NCI-H1436 treated with DMSO at 0.1 percent for 48 hours (cell line): Measurements from ENCODE around the gene ARHGDIA.

Experiments used
- DNase-seq: peaks from one replicate; lab custom pipeline; 2025; lab: John Stamatoyannopoulos, UW

ARHGDIA gene

DNA sequence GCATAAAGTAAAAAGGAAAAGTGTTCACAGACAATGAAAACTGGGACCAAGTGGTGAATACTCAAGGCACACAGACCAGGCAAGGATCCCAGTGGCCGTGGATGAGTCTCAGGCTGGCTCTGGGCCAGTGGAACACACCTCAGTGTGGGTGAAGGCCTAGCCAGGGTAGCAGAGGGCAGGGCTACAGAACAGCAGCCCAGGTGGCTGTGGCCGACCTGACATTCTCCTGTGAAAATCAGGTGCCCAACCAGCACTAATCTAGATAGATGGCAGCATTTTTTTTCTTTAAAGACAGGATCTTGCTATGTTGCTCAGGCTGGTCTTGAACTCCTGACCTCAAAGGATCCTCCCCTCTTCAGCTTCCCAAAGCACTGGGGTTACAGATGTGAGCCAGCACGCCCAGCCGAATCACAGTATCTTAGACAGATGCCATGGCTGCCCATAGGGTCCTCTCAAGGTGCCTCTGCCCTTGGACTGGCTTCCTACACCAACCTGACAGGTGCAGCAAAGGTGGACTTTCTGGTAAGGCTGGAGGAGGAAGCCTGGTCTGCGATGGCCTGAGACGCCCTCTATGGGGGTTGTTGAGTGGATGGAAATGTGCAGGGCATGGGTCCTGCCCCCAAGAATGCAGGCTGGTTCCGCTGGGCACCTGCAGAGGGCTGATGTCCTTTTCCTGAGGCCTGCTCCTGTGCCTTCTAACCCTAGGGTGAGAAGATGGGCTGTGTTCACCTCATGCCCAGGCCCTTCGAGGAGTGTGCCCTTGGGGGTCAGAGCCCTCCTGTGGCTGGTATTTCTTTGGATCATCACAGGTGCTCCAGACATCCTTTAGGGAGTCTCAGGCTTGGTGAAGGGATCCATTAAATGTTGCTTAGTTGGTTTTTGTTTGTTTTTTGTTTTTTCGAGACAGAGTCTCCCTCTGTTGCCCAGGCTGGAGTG is 7.0 kb downstream of the ARHGDIA start:
- no peak for DNase-seq

DNA sequence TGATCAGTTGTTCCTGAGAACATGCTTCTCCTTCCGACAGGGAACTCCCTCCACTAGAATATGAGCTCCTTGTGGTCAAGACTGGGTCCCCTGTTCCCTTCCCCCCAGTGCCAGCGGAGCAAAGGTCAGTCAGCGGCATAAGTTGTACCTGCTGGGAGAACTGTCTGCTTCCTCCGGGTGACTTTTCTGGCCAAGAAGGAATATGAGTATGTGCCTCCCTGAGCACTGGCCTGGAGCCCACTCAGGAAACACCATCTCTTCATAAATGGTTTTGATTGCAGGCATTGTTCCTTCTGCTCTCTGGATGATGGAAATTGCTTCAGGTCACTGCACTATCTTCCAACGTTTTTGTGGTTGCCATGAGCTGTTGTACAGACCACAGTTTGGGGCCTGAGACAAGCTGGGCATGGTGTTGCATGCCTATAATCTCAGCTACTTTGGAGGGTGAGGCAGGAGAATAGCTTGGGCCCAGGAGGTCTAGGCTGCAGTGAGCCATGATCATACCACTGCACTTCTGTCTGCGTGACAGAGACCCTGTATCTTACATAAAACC is 7.9 kb downstream of the ARHGDIA start:
- no peak for DNase-seq

DNA sequence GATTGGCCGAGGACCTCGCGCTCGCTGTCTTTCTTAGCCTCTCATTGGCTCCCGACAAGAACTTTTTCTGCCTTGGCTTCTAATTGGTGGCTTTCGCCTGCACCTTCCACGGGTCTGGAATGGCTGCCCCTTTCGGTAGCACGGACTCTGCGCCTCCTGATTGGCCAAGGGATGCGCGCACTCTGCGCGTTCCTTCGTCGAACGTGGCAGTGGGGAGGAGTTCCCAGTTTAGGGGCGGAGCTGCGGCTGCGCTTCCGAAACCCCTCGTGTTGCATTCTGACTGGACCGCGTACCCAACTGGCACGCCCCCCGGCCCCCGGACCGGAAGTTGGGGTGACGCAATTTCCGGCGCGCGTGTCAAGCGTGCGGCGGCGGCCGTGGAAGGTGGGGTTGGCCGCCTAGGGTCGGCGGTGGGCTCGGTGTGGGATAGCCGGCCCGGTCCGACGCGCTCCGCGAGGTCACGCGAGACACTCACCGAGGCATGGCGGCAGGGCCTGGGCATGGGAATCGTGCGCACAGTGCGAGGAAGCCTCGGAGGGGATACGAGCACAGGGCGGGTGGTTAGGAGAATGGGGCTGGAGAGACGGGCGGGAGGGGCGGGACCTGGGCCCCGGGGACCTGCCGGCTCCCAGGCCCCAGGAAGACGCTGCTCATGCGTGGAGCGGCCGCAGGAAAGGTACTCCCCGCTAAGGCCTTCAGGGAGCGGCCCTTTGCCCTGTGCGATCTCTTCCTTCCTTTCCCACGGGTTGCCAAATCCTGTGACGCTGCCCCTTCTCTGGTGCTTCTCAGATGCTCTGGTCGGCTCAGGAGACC is 10.2 kb downstream of the ARHGDIA start:
- peak; percentile 100 for DNase-seq

DNA sequence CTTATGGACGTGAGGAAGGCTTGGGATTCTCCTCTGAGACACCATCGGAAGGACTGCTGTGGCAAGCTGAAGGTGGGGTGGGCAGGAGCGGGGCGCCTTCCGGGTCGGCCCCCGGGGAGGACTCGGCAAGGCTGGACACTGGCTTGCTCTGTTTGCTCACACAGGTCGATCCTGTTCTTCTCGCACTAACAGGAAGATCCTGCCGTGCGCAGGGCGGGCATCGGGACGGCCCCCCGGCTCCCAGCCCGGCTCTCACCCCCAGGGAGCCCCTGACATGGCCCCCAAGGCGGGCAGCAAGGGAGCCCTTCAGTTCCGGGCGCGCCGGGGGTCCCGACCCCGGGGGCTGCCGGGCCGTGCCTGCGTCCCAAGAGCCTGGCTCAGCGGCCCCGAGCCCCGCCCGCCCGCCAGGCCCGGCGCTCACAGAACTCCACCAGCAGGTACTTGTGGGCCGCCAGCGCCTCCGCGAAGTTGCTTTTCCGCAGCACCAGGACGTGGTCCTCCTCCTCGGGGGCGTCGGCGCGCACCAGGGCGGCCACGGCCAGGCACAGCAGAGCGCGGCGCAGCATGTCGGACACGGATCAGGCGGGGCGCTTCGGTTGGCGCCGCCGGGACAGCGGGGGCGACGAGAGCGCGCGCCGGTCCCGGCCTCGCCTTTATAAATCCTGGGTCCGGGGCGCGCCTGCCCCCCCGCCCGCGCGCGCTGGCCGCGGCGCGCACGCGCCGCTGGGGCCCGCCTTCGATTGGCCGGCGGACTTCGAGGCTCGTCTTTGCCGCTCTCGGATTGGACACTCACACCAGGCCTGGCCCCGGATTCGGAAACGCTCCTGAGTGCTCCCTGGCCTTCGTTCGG is 11.0 kb downstream of the ARHGDIA start, which contains the start of gene P4HB:
P4HB (minus strand) TSS at position 630 of the 850 bp plus-strand sequence; CDS start at position 566, 64 bp downstream.
- no peak for DNase-seq

DNA sequence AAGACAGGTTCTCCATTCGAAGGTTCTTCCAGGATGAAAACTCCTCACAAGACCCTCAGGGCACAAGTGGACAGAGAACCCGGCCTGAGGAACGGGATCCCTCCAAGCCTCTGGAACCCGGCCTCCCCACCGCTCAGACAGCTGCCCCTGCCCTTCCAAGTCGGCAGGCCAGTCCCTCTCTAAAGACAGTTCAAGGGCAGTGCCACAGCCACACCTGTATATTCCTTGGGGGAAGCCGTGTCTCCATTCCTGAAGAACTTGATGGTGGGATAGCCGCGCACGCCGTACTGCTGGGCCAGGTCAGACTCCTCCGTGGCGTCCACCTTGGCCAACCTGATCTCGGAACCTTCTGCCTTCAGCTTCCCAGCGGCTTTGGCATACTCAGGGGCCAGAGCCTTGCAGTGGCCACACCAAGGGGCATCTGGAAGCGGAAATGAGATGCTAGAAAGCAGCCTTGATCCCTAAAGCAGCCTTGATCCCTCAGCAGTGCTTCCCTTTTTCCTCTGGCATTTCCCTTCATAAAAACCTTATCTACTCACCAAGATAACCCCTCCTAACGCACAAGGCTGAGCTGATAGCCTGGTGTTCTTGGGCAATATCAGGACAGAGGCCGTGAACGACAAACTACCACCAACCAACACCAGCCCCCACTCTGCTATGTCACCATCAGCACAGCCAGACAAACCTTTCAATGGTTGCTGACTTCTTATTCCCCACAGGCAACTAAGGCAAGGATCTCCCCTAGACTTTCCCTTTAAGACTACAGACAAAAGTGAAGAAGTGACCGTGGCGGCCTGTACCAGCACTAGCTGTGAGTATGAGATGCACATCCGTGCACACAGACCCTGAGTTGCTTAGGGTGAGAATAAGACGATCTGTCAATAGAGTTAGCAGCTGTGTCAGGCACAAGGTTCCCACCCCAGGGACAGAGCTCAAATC is 11.9 kb downstream of the ARHGDIA start:
- DNase-seq: no peak

DNA sequence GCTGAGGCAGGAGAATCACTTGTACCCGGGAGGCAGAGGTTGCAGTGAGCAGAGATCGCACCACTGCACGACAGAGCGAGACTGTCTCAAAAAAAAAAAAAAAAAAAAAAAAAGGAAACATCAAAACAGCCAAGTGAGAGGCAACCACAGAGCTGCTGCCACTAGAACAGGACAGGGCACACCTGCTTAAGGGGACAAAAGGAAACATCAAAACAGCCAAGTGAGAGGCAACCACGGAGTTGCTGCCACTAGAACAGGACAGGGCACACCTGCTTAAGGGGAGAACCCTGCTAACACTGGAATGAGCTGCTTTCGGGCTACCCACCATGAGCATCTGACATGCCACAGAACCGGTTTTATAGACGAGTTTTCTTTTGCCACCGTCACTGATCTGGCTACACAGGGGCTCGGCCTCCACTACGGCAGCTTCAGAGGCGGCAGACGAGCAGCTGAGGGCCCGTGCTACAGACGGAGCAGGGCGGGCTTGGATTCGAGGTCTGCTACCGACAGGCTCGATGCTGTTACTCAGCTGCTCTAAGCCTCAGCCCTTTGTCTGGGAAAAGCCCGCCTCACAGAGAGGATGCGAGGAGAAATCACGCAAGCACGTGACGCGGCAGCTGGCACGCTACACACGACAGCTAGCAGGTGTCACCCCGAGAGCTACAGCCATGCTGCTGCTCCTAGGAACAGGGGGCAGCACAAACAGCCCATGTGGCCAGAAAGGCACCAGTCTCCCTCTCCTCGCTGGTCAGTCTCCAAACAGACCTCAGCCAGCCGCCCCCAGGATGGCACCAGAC is 12.8 kb downstream of the ARHGDIA start:
- DNase-seq: no peak

DNA sequence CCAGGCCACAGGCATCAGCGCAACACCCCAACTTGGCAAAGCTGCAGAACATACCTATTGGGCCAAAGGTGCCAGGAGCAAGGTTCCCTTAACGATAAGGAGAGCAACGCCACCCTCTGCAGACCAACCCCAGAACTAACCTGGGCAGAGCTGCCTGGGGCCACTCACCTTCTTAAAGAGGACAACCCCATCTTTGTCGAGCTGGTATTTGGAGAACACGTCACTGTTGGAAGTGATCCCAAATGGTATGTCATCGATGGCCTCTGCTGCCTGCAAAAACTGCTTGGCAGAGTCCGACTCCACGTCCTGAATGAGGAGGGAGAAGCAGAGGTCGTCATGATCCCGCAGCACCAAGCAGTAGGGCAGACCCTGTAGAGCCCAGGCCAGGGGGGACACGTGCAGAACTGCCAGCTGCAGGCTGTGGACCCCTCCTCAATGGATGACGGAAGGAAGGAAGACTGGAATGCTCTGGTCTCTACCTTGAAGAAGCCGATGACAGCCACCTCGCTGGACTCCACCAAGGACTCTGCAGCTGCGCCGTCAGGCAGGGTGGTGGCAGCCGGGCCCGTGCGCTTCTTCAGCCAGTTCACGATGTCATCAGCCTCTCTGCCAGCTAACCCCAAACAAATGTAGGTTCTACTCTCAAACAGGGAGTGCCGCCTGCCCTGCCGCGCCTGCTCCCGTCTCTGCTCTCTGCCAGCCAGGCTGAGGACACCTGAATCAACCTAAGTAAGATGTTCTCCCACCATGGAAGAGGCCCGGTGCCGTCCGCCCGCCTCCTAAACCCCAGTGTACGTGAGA is 16.0 kb downstream of the ARHGDIA start:
- DNase-seq: no peak

DNA sequence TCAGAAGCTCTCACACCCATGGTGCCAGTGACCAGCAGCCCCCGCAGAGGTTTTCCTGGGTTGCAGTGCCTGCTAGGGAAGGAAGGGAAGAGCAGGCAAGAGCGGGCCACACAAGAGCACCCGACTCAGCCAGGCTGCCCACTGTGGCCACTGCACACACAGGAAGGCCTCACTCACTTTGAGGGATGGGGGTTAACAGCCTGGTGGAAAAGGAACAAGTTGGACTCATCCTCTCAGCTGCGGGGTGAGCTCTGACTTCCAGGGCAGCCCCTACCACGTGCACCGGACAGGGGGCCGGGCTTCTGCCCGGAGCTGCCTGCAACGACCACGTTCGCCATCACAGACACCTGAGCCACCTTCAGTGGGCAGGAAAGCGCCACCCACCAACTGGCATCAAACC is 18.9 kb downstream of the ARHGDIA start:
- no peak for DNase-seq

DNA sequence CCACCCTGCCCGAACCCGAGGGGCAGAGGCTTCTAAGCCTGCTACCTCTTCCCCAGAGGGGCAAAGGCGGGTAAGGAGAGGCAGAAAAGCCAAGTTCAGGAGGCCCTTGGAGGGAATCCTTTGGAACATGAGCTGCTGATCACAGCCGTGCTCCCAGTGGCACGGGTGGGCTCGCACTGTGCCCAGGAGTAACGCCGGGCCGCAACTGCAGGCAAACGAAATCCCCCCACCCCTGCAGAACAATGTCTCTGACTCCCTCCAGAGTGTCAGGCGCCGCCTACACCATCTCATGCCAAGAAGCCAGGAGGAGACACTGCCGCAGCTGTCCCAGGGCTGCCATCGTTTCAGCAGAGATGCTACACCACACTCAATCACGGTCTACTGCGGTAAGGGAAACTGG is 19.7 kb downstream of the ARHGDIA start:
- DNase-seq: no peak

DNA sequence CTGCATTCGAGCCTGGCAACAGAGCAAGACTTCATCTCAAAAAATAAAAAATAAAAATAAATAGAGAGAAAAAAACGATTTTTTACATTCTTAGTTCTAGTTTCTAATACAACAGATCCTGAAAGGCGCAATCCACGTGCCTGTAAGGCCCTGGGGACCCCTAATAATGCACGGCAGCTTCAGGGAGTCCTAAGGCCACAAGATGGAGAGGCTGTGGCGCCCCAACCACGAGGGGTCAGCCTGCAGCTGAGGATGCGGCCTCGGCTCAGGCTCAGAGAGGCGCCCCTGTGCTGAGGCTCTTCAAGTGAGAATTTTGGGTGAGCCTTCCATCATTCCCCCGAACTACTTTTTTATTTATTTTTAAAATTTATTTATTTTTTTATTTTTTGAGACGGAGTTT is 21.7 kb downstream of the ARHGDIA start:
- DNase-seq: no peak

DNA sequence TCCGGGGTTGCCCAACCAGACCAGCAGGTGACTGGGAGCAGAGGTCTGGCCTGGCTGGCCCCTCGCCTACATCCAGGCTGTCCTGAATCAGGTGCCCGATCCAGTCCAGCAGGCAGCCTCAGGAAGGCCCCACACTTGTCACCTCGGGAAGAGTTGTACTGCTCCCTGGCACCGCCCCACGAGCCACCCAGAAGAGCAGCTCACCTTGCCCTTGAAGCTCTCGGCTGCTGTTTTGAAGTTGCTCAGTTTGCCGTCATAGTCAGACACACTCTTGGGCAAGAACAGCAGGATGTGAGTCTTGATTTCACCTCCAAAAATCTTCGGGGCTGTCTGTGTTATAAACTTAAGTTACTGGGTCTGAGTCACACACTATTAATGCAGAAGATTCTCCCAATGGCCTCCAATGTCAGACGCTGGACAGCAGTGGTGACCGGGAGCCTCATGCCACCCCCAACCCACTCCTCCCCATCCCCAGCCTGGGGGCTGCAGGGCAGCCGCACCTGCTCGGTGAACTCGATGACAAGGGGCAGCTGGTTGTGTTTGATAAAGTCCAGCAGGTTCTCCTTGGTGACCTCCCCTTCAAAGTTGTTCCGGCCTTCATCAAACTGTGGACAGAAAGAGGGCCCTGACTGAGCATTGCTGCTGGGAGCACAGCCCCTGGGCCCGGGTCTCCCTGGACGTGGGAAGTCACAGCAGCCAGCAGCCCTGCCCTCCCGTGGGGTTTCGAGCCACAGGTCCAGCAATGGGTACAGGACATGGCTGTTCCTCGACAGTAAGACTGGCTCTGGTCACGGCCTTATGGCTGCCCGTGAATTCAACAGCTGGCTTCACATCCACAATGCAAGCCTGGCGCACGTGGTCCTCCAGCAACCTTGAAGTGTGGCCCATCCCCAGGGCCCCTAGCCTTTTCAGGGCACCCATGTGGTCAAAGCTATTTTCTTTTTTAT is 24.1 kb downstream of the ARHGDIA start:
- no peak for DNase-seq

DNA sequence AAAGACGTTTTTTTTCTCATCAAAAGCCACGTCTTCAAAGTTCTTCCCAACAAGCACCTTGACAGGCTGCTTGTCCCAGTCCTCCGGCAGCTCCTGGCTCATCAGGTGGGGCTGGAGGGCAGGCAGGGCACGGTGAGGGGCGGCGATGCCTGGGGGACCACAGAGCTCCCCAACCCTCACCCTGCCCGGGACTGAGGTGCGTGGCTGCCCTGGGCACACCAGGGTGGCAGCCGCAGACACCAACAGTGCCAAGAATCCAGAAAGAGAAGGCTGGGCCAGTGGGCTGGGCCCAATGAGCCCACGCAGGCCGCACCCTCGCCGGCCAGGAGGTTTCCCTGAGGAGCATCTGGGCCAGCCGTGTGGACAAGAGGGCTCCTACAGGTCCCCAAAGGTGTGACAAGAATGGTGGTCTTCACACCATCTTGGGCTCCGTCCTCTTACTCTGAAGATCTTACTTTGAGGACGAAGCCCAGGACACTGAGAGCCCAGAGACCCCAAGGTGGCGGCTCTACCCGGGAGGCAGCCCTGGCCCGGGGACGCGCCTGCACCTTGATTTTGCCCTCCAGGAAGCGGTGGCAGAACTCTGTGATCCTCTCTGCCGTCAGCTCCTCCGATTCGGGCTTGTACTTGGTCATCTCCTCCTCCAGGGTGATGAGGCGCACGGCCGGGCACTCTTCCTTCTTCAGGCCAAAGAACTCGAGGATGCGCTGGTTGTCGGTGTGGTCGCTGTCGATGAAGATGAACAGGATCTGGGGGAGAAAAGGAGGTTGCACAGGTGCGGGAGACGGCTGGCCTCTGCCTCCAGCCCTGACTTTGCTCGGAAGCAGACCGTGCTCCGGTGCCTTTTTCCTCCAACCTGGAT is 25.0 kb downstream of the ARHGDIA start:
- no peak for DNase-seq

DNA sequence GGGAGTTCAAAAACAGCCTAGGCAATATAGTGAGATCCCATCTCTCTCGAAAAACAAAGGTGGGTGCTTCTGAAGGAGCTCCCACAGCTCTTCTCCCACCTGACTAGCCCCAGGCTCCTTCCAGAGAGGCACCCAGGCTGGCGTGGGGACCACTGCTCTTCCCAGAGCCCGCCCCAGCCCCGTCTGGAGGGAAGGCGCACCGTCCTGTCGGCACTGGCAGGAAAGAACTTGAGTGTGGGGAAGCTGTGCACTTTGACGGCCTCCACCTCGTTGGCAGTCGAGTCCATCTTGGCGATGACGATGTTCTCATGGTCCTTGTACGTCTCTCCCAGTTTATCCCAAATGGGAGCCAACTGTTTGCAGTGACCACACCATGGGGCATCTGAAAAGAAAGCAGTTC is 25.8 kb downstream of the ARHGDIA start:
- DNase-seq: no peak

DNA sequence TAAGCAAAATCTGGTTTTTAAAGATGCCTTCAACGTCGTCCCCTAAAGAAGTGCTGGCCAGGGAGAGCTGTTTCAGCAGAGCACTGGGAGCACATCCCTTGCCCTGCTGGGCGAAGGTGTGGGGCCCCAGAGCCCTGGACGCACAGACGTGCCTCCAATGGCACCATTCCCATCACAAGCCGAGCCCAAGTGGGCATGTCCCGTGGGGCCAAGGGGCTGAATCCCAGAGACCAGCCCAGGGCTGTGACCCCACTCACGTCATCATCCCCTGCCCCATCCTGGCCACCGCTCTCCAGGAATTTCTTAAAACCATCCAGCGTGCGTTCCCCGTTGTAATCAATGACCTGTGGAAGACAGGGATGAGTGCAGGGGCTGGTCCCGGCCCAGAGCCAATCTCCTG is 26.2 kb downstream of the ARHGDIA start:
- no peak for DNase-seq

DNA sequence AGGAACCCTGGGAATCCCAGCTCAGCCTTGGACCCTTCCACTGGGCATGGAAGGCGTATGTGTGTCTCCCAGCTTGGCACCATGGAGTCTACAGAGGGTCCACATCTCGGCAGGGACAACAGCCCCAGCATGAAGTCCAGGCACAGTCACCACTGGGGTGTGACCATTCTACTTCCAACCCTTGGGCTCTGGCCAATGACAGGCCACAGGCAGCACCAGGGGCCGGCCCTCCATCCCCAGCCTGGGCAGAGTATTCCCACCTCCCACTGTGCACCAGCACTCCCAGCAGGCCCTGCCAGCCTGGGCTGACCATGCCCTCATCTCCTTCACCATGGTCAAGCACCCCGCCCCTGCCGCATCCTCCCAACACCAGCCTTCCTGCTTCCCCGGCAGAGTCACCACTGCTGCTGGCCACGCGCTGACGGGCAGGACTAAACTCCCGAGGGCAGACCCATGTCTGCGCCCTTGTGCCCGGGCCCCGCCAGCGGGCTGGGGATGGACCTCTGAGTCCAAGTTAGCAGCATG is 26.7 kb downstream of the ARHGDIA start:
- DNase-seq: no peak

DNA sequence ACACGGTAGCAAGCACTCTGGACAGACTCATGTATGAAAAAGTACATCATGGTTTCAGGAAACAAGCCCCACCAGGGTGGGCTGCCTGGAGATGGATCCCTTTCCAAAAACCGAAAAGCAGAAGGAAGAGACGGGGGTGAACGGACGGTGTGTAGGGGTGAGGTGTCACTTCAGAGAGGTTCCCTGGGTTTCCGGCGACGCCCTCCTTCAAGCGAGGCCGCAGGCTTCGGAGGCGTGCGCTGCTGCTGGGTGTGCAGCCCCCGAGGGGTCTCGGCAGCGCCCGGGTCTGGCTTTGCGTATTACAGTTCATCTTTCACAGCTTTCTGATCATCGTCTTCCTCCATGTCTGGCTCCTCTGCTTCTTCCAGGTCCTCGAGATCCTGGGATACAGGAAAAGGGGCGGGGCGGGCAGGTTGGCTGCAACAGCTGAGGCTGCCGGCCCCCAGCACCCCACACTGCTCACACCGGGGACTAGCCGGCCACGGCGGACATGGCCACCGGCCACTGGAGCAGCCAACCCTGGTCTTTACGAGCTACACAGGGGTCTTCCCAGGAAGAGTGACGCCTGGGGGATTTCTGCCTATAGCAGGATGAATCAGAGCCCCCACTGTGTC is 27.3 kb downstream of the ARHGDIA start:
- DNase-seq: no peak
